AG20443 (cell line): Measurements from ENCODE around the gene PYHIN1.

ENCODE experiments used
- DNase-seq: peaks from one replicate; pipeline ENCODE4 v3.0.0; 2012; ENCODE audit warnings: low spot score, mixed read lengths

PYHIN1 gene

GRCh38 chr1:159014851-159015250, 83.5 kb downstream of the PYHIN1 start:
- DNase-seq, result no peak

- DNase-seq, result peak; percentile 85
Observed at GRCh38 chr1:159015440-159015909, 84.1 kb downstream of the PYHIN1 start.

- DNase-seq, result no peak
Observed at GRCh38 chr1:159023723-159024122, 92.4 kb downstream of the PYHIN1 start.

GRCh38 chr1:159025043-159025442, 93.7 kb downstream of the PYHIN1 start:
- no peak for DNase-seq
